OCI-LY7 (cell line): ENCODE measurements around the gene THAP4. TPM values are rescaled to one million over a fixed set of nuclear protein-coding genes. Genes with fewer than 3 reads are reported as not detected.

Experiments
- BruUV-seq: library from RNA; stranded (reverse); fragments of 400-500 nt; replicated peaks from 2 replicates; lab custom pipeline; 2021; lab: Mats Ljungman, UMichigan
- CTCF ChIA-PET: fragments of 300-600 bp; sonication (Branson Sonifier 250); formaldehyde crosslinking; loops from one replicate; lab custom pipeline; 2022; ENCODE audit warnings: antibody characterized with exemption; ENCODE audit not compliant: unreplicated experiment; lab: Charles Lee
- POLR2A ChIA-PET: fragments of 300-600 bp; sonication (Branson Sonifier 250); formaldehyde crosslinking; loops from one replicate; lab custom pipeline; 2022; ENCODE audit warnings: antibody characterized with exemption; lab: Charles Lee
- DNase-seq: peaks from one replicate; pipeline ENCODE4 v3.0.0-alpha.2; 2015; ENCODE audit warnings: low spot score
- H2AFZ ChIP-seq: fragments of 200-600 bp; sonication (generic), shearing (Covaris generic); 2 replicates; pipeline ENCODE4 v1.6.1; 2014; ENCODE audit warnings: mild to moderate bottlenecking, antibody characterized with exemption, low read length, moderate library complexity
- H3K27ac ChIP-seq: fragments of 200-600 bp; sonication (generic); 2 replicates; pipeline ENCODE4 v1.5.1; 2014; ENCODE audit warnings: mixed run types, low read depth, mild to moderate bottlenecking, moderate library complexity, low read length, inconsistent platforms; ENCODE audit not compliant: poor library complexity, severe bottlenecking
- H3K36me3 ChIP-seq: fragments of 200-600 bp; sonication (generic); 2 replicates; pipeline ENCODE4 v1.6.1; 2014; ENCODE audit warnings: mild to moderate bottlenecking, antibody characterized with exemption, low read length, moderate library complexity, mixed read lengths; ENCODE audit not compliant: insufficient read depth
- H3K4me1 ChIP-seq: fragments of 200-600 bp; sonication (generic); 2 replicates; pipeline ENCODE4 v1.5.1; 2014; ENCODE audit warnings: mild to moderate bottlenecking, low read length; ENCODE audit not compliant: insufficient read depth, poor library complexity, severe bottlenecking
- H3K4me2 ChIP-seq: fragments of 200-600 bp; sonication (generic); 2 replicates; pipeline ENCODE4 v1.6.1; 2014; ENCODE audit warnings: mild to moderate bottlenecking, low read length
- H3K4me3 ChIP-seq: fragments of 200-600 bp; sonication (generic); 2 replicates; pipeline ENCODE4 v1.5.1; 2014; ENCODE audit warnings: mild to moderate bottlenecking, low read depth, low read length; ENCODE audit not compliant: poor library complexity, severe bottlenecking
- H3K79me2 ChIP-seq: fragments of 200-600 bp; sonication (generic); 2 replicates; pipeline ENCODE4 v1.6.1; 2016; ENCODE audit warnings: low read depth, mild to moderate bottlenecking, low read length, moderate library complexity, mixed read lengths; ENCODE audit not compliant: insufficient read depth
- H3K9me2 ChIP-seq: fragments of 200-600 bp; sonication (generic); 2 replicates; pipeline ENCODE4 v1.6.1; 2016; ENCODE audit warnings: mild to moderate bottlenecking, low read length, mixed read lengths; ENCODE audit not compliant: insufficient read depth
- H3K9me3 ChIP-seq: fragments of 200-600 bp; sonication (generic); 2 replicates; pipeline ENCODE4 v1.6.1; 2014; ENCODE audit warnings: mild to moderate bottlenecking, mixed run types, low read length, mixed read lengths
- H4K20me1 ChIP-seq: fragments of 200-600 bp; sonication (generic); 2 replicates; pipeline ENCODE4 v1.6.1; 2014; ENCODE audit warnings: mild to moderate bottlenecking, antibody characterized with exemption, low read length, moderate library complexity, mixed read lengths; ENCODE audit not compliant: insufficient read depth
- CTCF ChIP-seq: fragments of 200-600 bp; sonication (generic); conservative IDR thresholded peaks from 2 replicates; pipeline ENCODE4 v1.5.1; 2014; ENCODE audit warnings: mild to moderate bottlenecking, antibody characterized with exemption, low read length, moderate library complexity, mixed read lengths
- EZH2phosphoT487 ChIP-seq: fragments of 200-600 bp; sonication (generic); IDR thresholded peaks from 2 replicates; pipeline ENCODE4 v1.6.1; 2018; ENCODE audit warnings: low read depth, borderline replicate concordance, mild to moderate bottlenecking, mixed run types, antibody characterized with exemption, low read length, moderate library complexity, mixed read lengths
- intact Hi-C: fragments of 100-400 bp; cut with micrococcal nuclease; formaldehyde crosslinking; loops from one replicate; pipeline ENCODE4 v1.10.0; 2022; ENCODE audit not compliant: unreplicated experiment
- total RNA-seq, 2 experiments: library from RNA; depleted of rRNA in 1 of 2; stranded (reverse); fragments of >200 nt in 1 of 2; shearing (Covaris generic) in 1 of 2; gene quantifications; 2 replicates each; pipeline ENCODE4 v1.2.3, GENCODE V29; 2014 to 2022

THAP4 gene
- total RNA-seq, 2 experiments from 2014 or later, result 61.6 to 65.6 TPM

GRCh38 chr2:241595600-241596140 lies 41.3 kb downstream of the THAP4 start:
- Histone ChIP-seq H3K4me1 (no peaks in the 10 kb centered on the region), H3K4me2 (no peak overlapping the region), H3K27ac (no peak overlapping the region), H2AFZ (no peak overlapping the region), H4K20me1 (no peaks in the 10 kb centered on the region), H3K36me3 (peaks cover 54% of the 10 kb centered on the region), H3K9me2 (no peaks in the 10 kb centered on the region), H3K79me2 (no peaks in the 10 kb centered on the region), H3K4me3 (no peak overlapping the region), H3K9me3 (no peaks in the 10 kb centered on the region)
- peak; percentile 54 for TF ChIP-seq CTCF
- TF ChIP-seq EZH2phosphoT487, result no peak
- peak; percentile 26 for DNase-seq
- BruUV-seq, result no TSS peak
- ChIA-PET POLR2A (interaction anchor here (0.5 kb wide), 1 partner anchor 282 kb away, joined by 3 read pairs; no protein-coding TSS in a partner anchor), CTCF (no interaction called here)
- intact Hi-C loops, result no loop called here

- H3K9me2 ChIP-seq, result no peaks in the 10 kb centered on the region
- H3K79me2 ChIP-seq, result no peaks in the 10 kb centered on the region
- TF ChIP-seq EZH2phosphoT487 (no peak), CTCF (no peak)
- no peak overlapping the region for H3K4me3 ChIP-seq
- BruUV-seq, result no TSS peak
- peaks cover 1% of the 10 kb centered on the region; the same call in 1 of the 2 replicates for H3K9me3 ChIP-seq
- H3K4me1 ChIP-seq, result no peaks in the 10 kb centered on the region
- H3K27ac ChIP-seq, result no peak overlapping the region
- no peak overlapping the region for H3K4me2 ChIP-seq
- no peaks in the 10 kb centered on the region for H4K20me1 ChIP-seq
- intact Hi-C loops, result no loop called here
- peaks cover 55% of the 10 kb centered on the region for H3K36me3 ChIP-seq
- POLR2A ChIA-PET, result no interaction called here
- no peak overlapping the region for H2AFZ ChIP-seq
- CTCF ChIA-PET, result no interaction called here
- no peak for DNase-seq
Observed at GRCh38 chr2:241593271-241593670, 43.7 kb downstream of the THAP4 start.

- H2AFZ ChIP-seq, result no peak overlapping the region
- no peak overlapping the region for H3K27ac ChIP-seq
- H3K9me3 ChIP-seq, result peaks cover 8% of the 10 kb centered on the region
- POLR2A ChIA-PET, result interaction anchor here (0.7 kb wide), 1 partner anchor 34 kb away, joined by 3 read pairs; no protein-coding TSS in a partner anchor
- H3K36me3 ChIP-seq, result peaks cover 54% of the 10 kb centered on the region
- CTCF ChIA-PET, result no interaction called here
- H3K4me1 ChIP-seq, result no peaks in the 10 kb centered on the region
- H3K4me2 ChIP-seq, result no peak overlapping the region
- BruUV-seq, result no TSS peak
- no peak for DNase-seq
- no peak overlapping the region for H3K4me3 ChIP-seq
- intact Hi-C loops, result no loop called here
- H3K9me2 ChIP-seq, result no peaks in the 10 kb centered on the region
- no peaks in the 10 kb centered on the region for H4K20me1 ChIP-seq
- TF ChIP-seq EZH2phosphoT487, result no peak
- TF ChIP-seq CTCF, result no peak
- no peaks in the 10 kb centered on the region for H3K79me2 ChIP-seq
Observed at GRCh38 chr2:241592126-241592845, 44.7 kb downstream of the THAP4 start.
